IMR-90 (cell line): ENCODE results near the gene DMXL2. TPM values are rescaled to one million over a fixed set of nuclear protein-coding genes. Genes with fewer than 3 reads are reported as not detected.

Source experiments
- ATAC-seq: fragments of 200-7000 bp; cut with Tn5 transposase; 2 replicates; pipeline ENCODE4 v1.9.1; 2020; ENCODE audit warnings: low read depth, mild to moderate bottlenecking, moderate library complexity
- BruUV-seq: library from RNA; stranded (reverse); fragments of 400-500 nt; replicated peaks from 2 replicates; lab custom pipeline; 2021; lab: Mats Ljungman, UMichigan
- CTCF ChIA-PET: fragments of 300-600 bp; formaldehyde crosslinking; extraction: SDS; loops from one replicate; lab custom pipeline; 2021; ENCODE audit warnings: antibody characterized with exemption; lab: Yijun Ruan, JAX
- POLR2A ChIA-PET: fragments of 300-600 bp; sonication (Branson Sonifier 250); formaldehyde crosslinking; loops from one replicate; lab custom pipeline; 2022; ENCODE audit warnings: antibody characterized with exemption; ENCODE audit not compliant: unreplicated experiment; lab: Charles Lee
- DNase-seq: peaks from one replicate; pipeline ENCODE4 v3.0.0; 2013
- H2AFZ ChIP-seq: replicated peaks from 2 replicates; pipeline ENCODE3; 2013; ENCODE audit warnings: low read length, mild to moderate bottlenecking; ENCODE audit not compliant: poor library complexity
- H2AK5ac ChIP-seq: 2 replicates; pipeline ENCODE4 v1.6.1; 2013; ENCODE audit warnings: low read depth, low read length, inconsistent platforms
- H2AK9ac ChIP-seq: replicated peaks from 2 replicates; pipeline ENCODE3; 2013; ENCODE audit warnings: mild to moderate bottlenecking, low read depth, low read length, moderate library complexity; ENCODE audit not compliant: poor library complexity
- H2BK120ac ChIP-seq: 2 replicates; pipeline ENCODE4 v1.6.1; 2013; ENCODE audit warnings: low read depth, low read length, inconsistent platforms
- H2BK15ac ChIP-seq: 3 replicates; pipeline ENCODE4 v1.6.1; 2013; ENCODE audit warnings: low read depth, low read length, inconsistent platforms
- H2BK20ac ChIP-seq: 2 replicates; pipeline ENCODE4 v1.6.1; 2013; ENCODE audit warnings: low read depth, mild to moderate bottlenecking, inconsistent platforms, low read length, moderate library complexity
- H2BK5ac ChIP-seq: 2 replicates; pipeline ENCODE4 v1.6.1; 2013; ENCODE audit warnings: mild to moderate bottlenecking, low read depth, low read length, inconsistent platforms; ENCODE audit not compliant: poor library complexity, severe bottlenecking
- H3K14ac ChIP-seq: replicated peaks from 2 replicates; pipeline ENCODE4 v1.6.1; 2013; ENCODE audit warnings: low read depth, low read length, inconsistent platforms
- H3K18ac ChIP-seq: 2 replicates; pipeline ENCODE4 v1.6.1; 2013; ENCODE audit warnings: low read depth, low read length, control low read depth
- H3K23ac ChIP-seq: 2 replicates; pipeline ENCODE4 v1.6.1; 2013; ENCODE audit warnings: low read depth, low read length, inconsistent platforms
- H3K27ac ChIP-seq: 2 replicates; pipeline ENCODE4 v1.5.1; 2013; ENCODE audit warnings: mild to moderate bottlenecking, control low read depth, low read length; ENCODE audit not compliant: insufficient read depth
- H3K27me3 ChIP-seq: 2 replicates; pipeline ENCODE4 v1.6.1; 2013; ENCODE audit warnings: low read length; ENCODE audit not compliant: control insufficient read depth, insufficient read depth
- H3K36me3 ChIP-seq: 2 replicates; pipeline ENCODE4 v1.6.1; 2013; ENCODE audit warnings: low read length, mixed read lengths; ENCODE audit not compliant: control insufficient read depth, insufficient read depth
- H3K4ac ChIP-seq: 2 replicates; pipeline ENCODE4 v1.6.1; 2013; ENCODE audit warnings: low read depth, low read length, inconsistent platforms
- H3K4me1 ChIP-seq: 2 replicates; pipeline ENCODE4 v1.6.1; 2013; ENCODE audit warnings: low read length, mixed read lengths; ENCODE audit not compliant: control insufficient read depth, insufficient read depth
- H3K4me2 ChIP-seq: 2 replicates; pipeline ENCODE4 v1.6.1; 2013; ENCODE audit warnings: low read depth, mild to moderate bottlenecking, control low read depth, low read length, moderate library complexity
- H3K4me3 ChIP-seq: 2 replicates; pipeline ENCODE4 v1.5.1; 2013; ENCODE audit warnings: low read depth, mild to moderate bottlenecking, control low read depth, low read length, moderate library complexity; ENCODE audit not compliant: insufficient read depth
- H3K56ac ChIP-seq: 2 replicates; pipeline ENCODE4 v1.6.1; 2013; ENCODE audit warnings: low read length, inconsistent platforms; ENCODE audit not compliant: insufficient read depth; ENCODE audit errors: extremely low read depth
- H3K79me1 ChIP-seq, 2 experiments: 2 replicates each; pipeline ENCODE4 v1.6.1; 2013; ENCODE audit warnings: low read length in 2 of 2, inconsistent platforms in 1 of 2, low read depth in 1 of 2
- H3K9ac ChIP-seq: 2 replicates; pipeline ENCODE4 v1.6.1; 2013; ENCODE audit warnings: low read depth, low read length, control low read depth
- H3K9me1 ChIP-seq: 2 replicates; pipeline ENCODE4 v1.6.1; 2013; ENCODE audit warnings: low read length, inconsistent platforms; ENCODE audit not compliant: insufficient read depth
- H3K9me3 ChIP-seq: 2 replicates; pipeline ENCODE4 v1.6.1; 2013; ENCODE audit warnings: low read length; ENCODE audit not compliant: control insufficient read depth, insufficient read depth
- H4K20me1 ChIP-seq: 2 replicates; pipeline ENCODE4 v1.6.1; 2013; ENCODE audit warnings: low read length, inconsistent platforms; ENCODE audit not compliant: insufficient read depth
- H4K5ac ChIP-seq: 2 replicates; pipeline ENCODE4 v1.6.1; 2013; ENCODE audit warnings: mild to moderate bottlenecking, low read depth, low read length, control low read depth
- H4K8ac ChIP-seq, 2 experiments: 2 replicates each; pipeline ENCODE4 v1.6.1; 2013; ENCODE audit warnings: low read depth in 2 of 2, low read length in 2 of 2, control low read depth in 1 of 2, inconsistent platforms in 1 of 2
- H4K91ac ChIP-seq: 2 replicates; pipeline ENCODE4 v1.6.1; 2013; ENCODE audit warnings: low read depth, low read length, inconsistent platforms; ENCODE audit not compliant: insufficient read depth
- CEBPB ChIP-seq: IDR thresholded peaks from 2 replicates; pipeline ENCODE4 v1.6.1; 2012; ENCODE audit warnings: low read depth, low read length, improper control_type of control experiment
- FOS ChIP-seq: fragments of 150-350 bp; IDR thresholded peaks from 2 replicates; pipeline ENCODE4 v1.6.1; 2016; ENCODE audit warnings: low read depth, low read length
- RCOR1 ChIP-seq: IDR thresholded peaks from 2 replicates; pipeline ENCODE4 v1.6.1; 2012; ENCODE audit warnings: mild to moderate bottlenecking, low read length, improper control_type of control experiment; ENCODE audit not compliant: insufficient replicate concordance
- RFX5 ChIP-seq: IDR thresholded peaks from 2 replicates; pipeline ENCODE4 v1.8.0; 2012; ENCODE audit warnings: low read depth, mild to moderate bottlenecking, low read length, moderate library complexity
- WGBS, 2 experiments: methylation state at CpG; one replicate each; pipeline versions ENCODE4 v1.1.5 to v1.1.7; 2013; ENCODE audit warnings: missing lambda C conversion rate in 2 of 2; ENCODE audit not compliant: insufficient read length in 1 of 2; ENCODE audit errors: extremely low coverage in 2 of 2; 5-methylcytosine and 5-hydroxymethylcytosine counted together
- dilution Hi-C: fragments of 300-500 bp; cut with HindIII; formaldehyde crosslinking; loops from one replicate; pipeline ENCODE4 v1.14.3; 2018; ENCODE audit warnings: low sequenced_read_pairs; ENCODE audit not compliant: unreplicated experiment
- in situ Hi-C: fragments of 300-500 bp; cut with MboI; formaldehyde crosslinking; loops from 3 replicates; pipeline ENCODE4 v1.14.3; 2019; ENCODE audit warnings: low sequenced_read_pairs, inconsistent platforms, mixed read lengths
- intact Hi-C: fragments of 100-400 bp; cut with micrococcal nuclease; formaldehyde crosslinking; loops from 2 replicates; pipeline ENCODE4 v1.10.0; 2022
- polyA plus RNA-seq, 3 experiments: library from polyadenylated mRNA; depleted of rRNA; stranded (reverse); fragments of >200 nt; gene quantifications; 2 replicates each; pipeline ENCODE4 v1.2.3, GENCODE V29; 2012; ENCODE audit warnings: low replicate concordance in 1 of 3
- total RNA-seq: library from RNA; depleted of rRNA; stranded (reverse); fragments of >200 nt; gene quantifications from 2 replicates; pipeline ENCODE4 v1.2.3, GENCODE V29; 2012

DMXL2 gene
- total and polyA plus RNA-seq, 2 of the 4 experiments (the other 2 are of a cell fraction): 9.7 to 21.9 TPM

GRCh38 chr15:51492528-51492927, 130.0 kb downstream of the DMXL2 start:
- H3K27ac ChIP-seq: no peak overlapping the region
- dilution Hi-C loops: no loop called here
- no peaks in the 10 kb centered on the region for H3K27me3 ChIP-seq
- peak overlapping the region; percentile 84; the same call in 1 of the 2 replicates for H2BK20ac ChIP-seq
- ChIA-PET POLR2A (no interaction called here), CTCF (interaction anchor here (0.6 to 0.7 kb wide), 2 partner anchors 20 to 44 kb away, joined by 3 to 4 read pairs; no protein-coding TSS in a partner anchor)
- no peak overlapping the region for H2AK9ac ChIP-seq
- peak overlapping the region; percentile 11; the same call in 1 of the 2 replicates for H3K4ac ChIP-seq
- no peaks in the 10 kb centered on the region for H4K20me1 ChIP-seq
- H3K9me1 ChIP-seq: peaks cover 2% of the 10 kb centered on the region; the same call in 1 of the 2 replicates
- peak overlapping the region; percentile 36 for H2BK120ac ChIP-seq
- WGBS, 2 experiments: no CpG with 5 or more reads among the region's 4 CpGs
- no peak for TF ChIP-seq RCOR1
- no peak for TF ChIP-seq CEBPB
- TF ChIP-seq FOS: no peak
- TF ChIP-seq RFX5: no peak
- no peak overlapping the region for H3K14ac ChIP-seq
- ATAC-seq (no peak), DNase-seq (no peak)
- H2BK15ac ChIP-seq: peak overlapping the region; percentile 22; the same call in 1 of the 3 replicates
- H2AK5ac ChIP-seq: no peak overlapping the region
- H3K18ac ChIP-seq: peak overlapping the region; percentile 65; the same call in 1 of the 2 replicates
- H3K4me3 ChIP-seq: no peak overlapping the region
- no peak overlapping the region for H2AFZ ChIP-seq
- H4K5ac ChIP-seq: no peak overlapping the region
- H3K4me1 ChIP-seq: peaks cover 8% of the 10 kb centered on the region
- no TSS peak for BruUV-seq
- H4K8ac ChIP-seq: peak overlapping the region in 1 of 2 experiments; percentile 22; a peak in 1 of 4 replicates
- H3K36me3 ChIP-seq: peaks cover 4% of the 10 kb centered on the region; the same call in 1 of the 2 replicates
- H3K9ac ChIP-seq: no peak overlapping the region
- H4K91ac ChIP-seq: peak overlapping the region; percentile 50; the same call in 1 of the 2 replicates
- in situ Hi-C loops: no loop called here
- H3K23ac ChIP-seq: no peak overlapping the region
- no peak overlapping the region for H3K4me2 ChIP-seq
- H3K9me3 ChIP-seq: no peaks in the 10 kb centered on the region
- H2BK5ac ChIP-seq: no peak overlapping the region
- no peak overlapping the region for H3K56ac ChIP-seq
- no peaks in the 10 kb centered on the region for H3K79me1 ChIP-seq
- intact Hi-C loops: loop anchor here (10.0 kb wide), 1 partner anchor 258 kb away; no protein-coding TSS in a partner anchor
